Glutamatergic neuron (in vitro differentiated cells): ENCODE results near the gene ZMYND8. TPM values are rescaled to one million over a fixed set of nuclear protein-coding genes. Genes with fewer than 3 reads are reported as not detected.

Source experiments
- DNase-seq: peaks from one replicate; pipeline ENCODE4 v3.0.0; 2022
- H3K27ac Mint-ChIP-seq: one replicate; pipeline ENCODE4 v1.8.0; 2020; ENCODE audit warnings: mild to moderate bottlenecking, mixed read lengths, inconsistent platforms; ENCODE audit not compliant: unreplicated experiment
- H3K27me3 Mint-ChIP-seq: one replicate; pipeline ENCODE4 v1.8.0; 2020; ENCODE audit warnings: mild to moderate bottlenecking, moderate library complexity, mixed read lengths, inconsistent platforms; ENCODE audit not compliant: unreplicated experiment
- H3K36me3 Mint-ChIP-seq: one replicate; pipeline ENCODE4 v1.8.0; 2020; ENCODE audit warnings: mild to moderate bottlenecking, mixed read lengths, inconsistent platforms; ENCODE audit not compliant: unreplicated experiment
- H3K4me1 Mint-ChIP-seq: one replicate; pipeline ENCODE4 v1.8.0; 2020; ENCODE audit warnings: mild to moderate bottlenecking, low read depth, mixed read lengths, inconsistent platforms; ENCODE audit not compliant: unreplicated experiment
- H3K4me3 Mint-ChIP-seq: one replicate; pipeline ENCODE4 v1.8.0; 2020; ENCODE audit warnings: mild to moderate bottlenecking, mixed read lengths, inconsistent platforms; ENCODE audit not compliant: unreplicated experiment
- H3K9me3 Mint-ChIP-seq: one replicate; pipeline ENCODE4 v1.8.0; 2020; ENCODE audit warnings: mild to moderate bottlenecking, moderate library complexity, mixed read lengths, inconsistent platforms; ENCODE audit not compliant: unreplicated experiment
- CTCF ChIP-seq: fragments of 200-600 bp; sonication (generic); IDR thresholded peaks from one replicate; pipeline ENCODE4 v1.5.0; 2021; ENCODE audit not compliant: partially characterized antibody, unreplicated experiment
- total RNA-seq: library from RNA; stranded (reverse); fragmentation: NEBNext Ultra II Directional; extraction: Animal tissue kit (Norgen Biotek cat#: 25700); gene quantifications from one replicate; pipeline ENCODE4 v1.2.1, GENCODE V29; 2021; ENCODE audit not compliant: unreplicated experiment

ZMYND8 gene
- total RNA-seq, 1 donor from 2014 or later = 116 TPM

- Mint-ChIP-seq H3K27me3 (peaks cover 5% of the 10 kb centered on the region), H3K9me3 (peaks cover 6% of the 10 kb centered on the region), H3K36me3 (no peaks in the 10 kb centered on the region), H3K4me1 (peaks cover 33% of the 10 kb centered on the region), H3K27ac (no peak overlapping the region), H3K4me3 (no peak overlapping the region)
- TF ChIP-seq CTCF = no peak
- DNase-seq = no peak
Observed at GRCh38 chr20:47236639-47236900, 119.9 kb downstream of the ZMYND8 start.

DNA sequence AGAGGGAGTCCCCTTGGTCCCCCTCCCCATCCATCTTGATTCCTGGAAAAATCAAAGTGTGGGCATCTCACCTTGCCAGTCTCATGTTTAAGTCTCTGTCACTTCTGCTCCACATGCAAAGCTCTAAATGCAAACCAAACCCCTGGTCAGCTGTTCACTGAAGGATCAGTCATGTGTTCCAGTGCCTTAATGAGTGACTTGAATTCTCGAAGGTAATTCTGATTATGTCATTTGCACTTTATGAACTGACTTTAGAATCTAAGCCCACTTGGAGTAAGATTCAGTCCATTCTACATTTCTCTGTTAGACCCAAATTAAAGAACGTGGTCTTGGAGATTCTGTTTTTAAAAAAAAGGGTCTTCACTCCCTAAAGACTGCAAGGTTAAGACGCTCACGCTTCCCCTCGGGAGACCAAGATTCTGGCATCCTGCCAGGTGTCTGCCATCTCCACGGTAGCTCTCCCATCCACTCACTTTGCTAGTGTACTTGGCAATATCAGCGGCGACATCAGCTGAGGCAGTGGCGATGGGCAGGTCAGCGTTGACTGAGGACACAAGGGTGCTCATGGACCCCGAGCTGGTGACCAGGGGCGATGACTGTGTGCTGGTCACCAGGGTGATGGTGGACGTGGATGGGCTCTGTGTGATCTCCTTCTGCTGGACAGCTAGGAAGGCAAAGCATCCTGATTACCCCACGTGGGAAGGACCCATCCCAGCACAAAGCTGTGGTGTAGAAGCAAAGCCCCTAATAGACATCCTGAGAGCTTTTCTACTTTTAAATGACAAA is 120.5 kb downstream of the ZMYND8 start:
- no peaks in the 10 kb centered on the region for H3K36me3 Mint-ChIP-seq

GRCh38 chr20:47235111-47235510 is 121.4 kb downstream of the ZMYND8 start:
- Mint-ChIP-seq H3K36me3 (no peaks in the 10 kb centered on the region), H3K9me3 (peaks cover 11% of the 10 kb centered on the region), H3K27ac (no peak overlapping the region), H3K4me3 (no peak overlapping the region), H3K4me1 (peaks cover 43% of the 10 kb centered on the region), H3K27me3 (peaks cover 11% of the 10 kb centered on the region)
- DNase-seq = no peak
- no peak for TF ChIP-seq CTCF

More for the DNA sequence above, 120.5 kb downstream of the ZMYND8 start:
- peaks cover 6% of the 10 kb centered on the region for H3K27me3 Mint-ChIP-seq
- H3K9me3 Mint-ChIP-seq = peaks cover 7% of the 10 kb centered on the region
- no peak for TF ChIP-seq CTCF
- DNase-seq = no peak
- H3K4me1 Mint-ChIP-seq = peaks cover 35% of the 10 kb centered on the region
- peak overlapping the region; percentile 55 for H3K27ac Mint-ChIP-seq
- H3K4me3 Mint-ChIP-seq = no peak overlapping the region

- H3K9me3 Mint-ChIP-seq = peaks cover 12% of the 10 kb centered on the region
- H3K27me3 Mint-ChIP-seq = peaks cover 11% of the 10 kb centered on the region
- H3K4me1 Mint-ChIP-seq = peaks cover 39% of the 10 kb centered on the region
- no peak for TF ChIP-seq CTCF
- DNase-seq = no peak
- no peak overlapping the region for H3K4me3 Mint-ChIP-seq
- no peaks in the 10 kb centered on the region for H3K36me3 Mint-ChIP-seq
- H3K27ac Mint-ChIP-seq = peak overlapping the region; percentile 62
Observed at GRCh38 chr20:47233333-47234188, 122.9 kb downstream of the ZMYND8 start.

GRCh38 chr20:47232518-47232917 is 124.0 kb downstream of the ZMYND8 start:
- Mint-ChIP-seq H3K27ac (peak overlapping the region; percentile 79), H3K36me3 (no peaks in the 10 kb centered on the region), H3K4me3 (no peak overlapping the region), H3K27me3 (peaks cover 11% of the 10 kb centered on the region), H3K9me3 (peaks cover 10% of the 10 kb centered on the region), H3K4me1 (peaks cover 36% of the 10 kb centered on the region)
- no peak for TF ChIP-seq CTCF
- no peak for DNase-seq
